ENCODE measurements around the gene LMO1. TPM values are rescaled to one million over a fixed set of nuclear protein-coding genes. Genes with fewer than 3 reads are reported as not detected.

The LMO1 gene
- under 1 TPM in 1 of 2 donors, not detected in 1; 0.18 TPM for total RNA-seq
- long read RNA-seq = 0 reads

DNA sequence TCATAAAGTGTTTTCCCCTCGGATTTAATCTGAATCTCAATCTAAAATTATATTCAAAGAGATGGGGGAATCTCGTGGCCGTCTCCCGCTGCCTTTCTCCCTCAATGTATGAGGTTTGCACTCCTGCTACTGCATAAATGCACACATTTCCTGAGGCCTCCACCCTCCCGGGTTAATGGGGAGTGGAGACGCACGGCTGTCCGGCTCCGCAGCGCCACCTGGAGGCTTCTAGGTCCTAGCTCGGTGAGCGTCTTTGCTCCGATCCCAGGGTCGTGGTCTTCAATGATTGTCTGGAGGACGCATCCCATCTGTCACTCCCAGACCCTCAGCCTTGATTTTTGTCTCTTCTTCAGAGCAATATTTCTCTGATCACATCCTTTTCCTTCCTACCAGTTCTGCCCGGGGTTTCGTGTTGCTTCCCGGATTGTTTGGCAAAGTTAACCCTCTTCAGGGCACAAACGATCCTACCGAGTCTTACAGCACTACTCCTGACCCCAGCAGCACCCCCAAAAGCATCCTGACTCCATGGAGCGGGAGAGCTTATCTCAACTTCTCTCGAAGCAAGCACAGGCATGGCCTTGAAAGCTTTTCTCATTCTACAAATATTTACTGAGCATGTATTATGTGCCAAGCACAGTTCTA is at the start of gene LMO1:
TSS of gene LMO1 (minus strand) at position 110 of the 642 bp plus-strand sequence. CDS start 516 bp downstream, outside the sequence.
- DNase-seq (peak; percentile 88), ATAC-seq (peak; percentile 78 to 82)
- intact Hi-C loops (cut with DNase I) = loop anchor here (2.0 to 5.0 kb wide), 2 partner anchors 37 to 39 kb away; no protein-coding TSS in a partner anchor

DNA sequence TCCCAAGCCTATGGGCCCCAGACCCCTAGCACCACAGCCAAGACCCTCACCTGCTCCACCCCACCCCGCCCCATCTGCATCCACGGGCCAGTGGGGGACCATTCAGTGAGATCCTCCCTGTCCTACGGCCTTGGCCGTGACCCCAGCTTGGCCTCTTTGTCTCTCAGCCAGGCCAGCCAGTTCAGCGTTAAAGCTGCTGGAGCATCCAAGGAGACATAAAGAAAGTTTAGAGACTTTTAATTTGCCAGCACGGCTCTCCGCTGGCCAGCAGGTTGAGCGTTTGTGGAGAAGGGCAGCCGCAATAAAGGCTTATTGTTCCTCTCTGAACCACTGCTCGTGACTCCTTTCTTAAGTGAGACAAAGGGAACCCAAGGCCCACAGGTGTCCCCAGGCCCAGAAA is 49.3 kb upstream of the LMO1 start:
- intact Hi-C loops (cut with DNase I) = loop anchor here in 1 of 2 donors (10.0 kb wide), 1 partner anchor 88 kb away; no protein-coding TSS in a partner anchor

DNA sequence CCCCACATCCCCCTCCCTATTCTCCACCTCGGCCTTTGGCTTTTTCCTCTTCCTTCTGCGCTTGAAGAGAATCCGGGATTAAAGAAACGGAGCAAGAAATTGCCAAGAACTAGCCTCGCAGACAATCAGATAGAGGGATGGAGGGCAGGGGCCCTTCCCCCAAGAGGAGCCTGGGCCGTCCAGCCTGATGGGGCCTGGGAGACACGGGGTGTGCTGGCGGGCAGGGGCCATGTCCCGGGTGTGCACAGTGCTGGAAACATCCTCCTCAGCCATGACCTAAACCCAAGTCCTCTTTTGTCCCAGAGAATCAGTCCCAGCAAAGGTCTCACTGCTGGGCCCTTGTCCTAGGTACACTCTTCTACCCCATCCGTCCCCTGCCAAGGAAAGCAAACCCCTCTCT is 47.7 kb upstream of the LMO1 start:
- DNase-seq (no peak), ATAC-seq (no peak)
- intact Hi-C loops (cut with DNase I) = loop anchor here in 1 of 2 donors (10.0 kb wide), 1 partner anchor 87 kb away; no protein-coding TSS in a partner anchor

More for the DNA sequence above, 49.3 kb upstream of the LMO1 start:
- no peak for DNase-seq
- no peak for ATAC-seq

DNA sequence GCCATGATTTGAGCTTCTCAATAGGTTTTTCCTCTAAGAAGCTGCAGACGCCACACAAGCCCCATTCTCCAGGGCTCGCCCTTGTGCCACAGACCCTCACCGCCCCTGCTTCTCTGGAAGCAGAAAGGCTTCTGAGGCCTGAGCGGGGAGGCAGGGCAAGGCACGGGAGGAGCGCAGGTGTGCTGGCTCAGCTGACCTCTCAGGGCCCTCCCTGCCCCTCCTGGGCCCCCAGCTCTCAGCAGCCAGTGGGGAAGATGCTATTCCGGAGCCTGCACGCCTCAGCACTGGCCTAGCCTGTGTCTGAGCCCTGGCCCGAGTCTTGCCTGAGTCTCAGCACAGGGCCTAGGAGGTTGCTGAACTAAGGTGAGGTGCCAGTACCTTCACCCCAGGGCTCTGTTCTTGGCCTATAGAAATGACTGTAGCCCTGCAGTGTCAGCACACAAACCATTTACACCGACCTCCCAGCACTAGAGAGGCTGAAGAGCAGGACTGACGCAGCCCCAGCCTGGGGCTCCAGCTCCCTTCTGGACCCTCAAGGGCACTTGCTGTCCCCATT is 47.1 kb upstream of the LMO1 start:
- DNase-seq (no peak), ATAC-seq (no peak)
- intact Hi-C loops (cut with DNase I) = loop anchor here in 1 of 2 donors (10.0 kb wide), 1 partner anchor 86 kb away; no protein-coding TSS in a partner anchor

DNA sequence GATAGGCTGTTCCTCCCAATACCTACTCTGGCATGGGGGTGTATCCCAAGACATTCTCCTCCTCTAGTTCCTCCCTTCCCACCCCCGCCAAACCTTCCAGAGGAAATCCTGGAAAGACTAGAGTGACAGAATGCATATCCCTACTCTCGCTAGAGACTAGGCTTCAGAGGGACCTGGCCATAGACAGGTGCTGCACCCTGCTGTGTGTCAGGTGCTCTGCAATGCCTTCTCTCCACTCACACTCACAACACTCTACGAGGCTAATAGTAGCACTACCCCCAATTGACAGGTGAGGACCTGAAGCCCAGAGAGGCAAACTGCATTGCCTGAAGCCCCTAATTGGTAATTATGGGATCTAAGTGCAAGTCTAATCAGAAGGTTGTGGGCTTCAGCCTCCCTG is 46.2 kb upstream of the LMO1 start:
- DNase-seq (no peak), ATAC-seq (no peak)
- intact Hi-C loops (cut with DNase I) = loop anchor here in 1 of 2 donors (10.0 kb wide), 1 partner anchor 85 kb away; no protein-coding TSS in a partner anchor

DNA sequence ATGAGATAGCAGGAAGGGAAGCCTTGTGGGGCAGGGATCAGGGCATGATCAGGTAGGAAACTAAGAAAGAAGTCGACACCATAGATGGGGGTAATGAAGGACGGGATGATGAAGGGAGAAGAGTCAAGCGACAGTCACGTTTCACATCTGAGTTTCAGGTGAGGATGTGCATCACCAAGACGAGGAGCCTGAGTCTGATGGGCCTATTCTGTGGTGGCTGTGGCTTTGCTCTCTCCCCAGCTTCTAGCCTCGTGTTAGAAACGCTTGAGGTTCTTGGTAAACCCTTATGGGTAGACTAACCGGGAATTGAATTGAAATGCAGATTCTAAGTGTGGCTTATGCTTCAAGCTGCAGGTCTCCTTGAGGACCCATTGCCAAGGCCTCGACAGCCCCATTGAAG is 45.6 kb upstream of the LMO1 start:
- intact Hi-C loops (cut with DNase I) = no loop called here

DNA sequence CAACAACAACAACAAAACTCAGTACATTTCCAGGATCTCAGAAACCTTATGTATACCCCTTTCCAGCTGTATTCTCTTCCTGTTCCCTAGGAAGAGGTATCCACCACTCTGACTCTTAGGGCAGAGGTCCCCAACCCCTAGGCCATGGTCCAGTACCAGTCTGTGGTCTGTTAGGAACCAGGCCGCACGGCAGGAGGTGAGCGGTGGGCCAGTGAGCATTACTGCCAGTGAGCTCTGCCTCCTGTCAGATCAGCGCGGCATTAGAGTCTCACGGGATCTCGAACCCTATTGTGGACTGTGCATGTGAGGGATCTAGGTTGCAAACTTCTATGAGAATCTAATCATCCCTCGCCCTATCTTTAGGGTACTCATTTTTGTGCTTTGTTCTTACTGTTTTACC is 43.9 kb upstream of the LMO1 start:
- DNase-seq (no peak), ATAC-seq (no peak)
- intact Hi-C loops (cut with DNase I) = no loop called here

More for the DNA sequence above, 45.6 kb upstream of the LMO1 start:
- DNase-seq (no peak), ATAC-seq (no peak)

DNA sequence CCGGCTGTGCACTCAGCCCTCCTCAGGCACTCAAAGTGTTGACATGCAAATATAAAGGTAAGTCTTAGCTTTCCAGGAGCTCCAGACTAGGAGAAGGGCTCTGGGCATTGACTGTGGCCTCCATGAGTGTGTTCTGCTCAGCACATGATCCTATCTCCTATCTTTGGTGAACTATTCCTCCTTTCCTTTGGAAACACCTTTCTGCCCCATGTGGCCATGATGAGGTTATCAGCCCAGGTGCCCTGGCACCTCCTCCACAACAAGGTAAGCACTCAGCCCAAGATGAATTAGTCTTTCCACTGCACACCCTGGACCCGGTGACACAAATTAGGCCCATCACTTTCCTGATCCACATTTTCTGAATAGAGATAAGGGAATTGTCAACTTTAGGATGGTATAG is 37.9 kb upstream of the LMO1 start:
- intact Hi-C loops (cut with DNase I) = no loop called here
- ATAC-seq = no peak
- no peak for DNase-seq

DNA sequence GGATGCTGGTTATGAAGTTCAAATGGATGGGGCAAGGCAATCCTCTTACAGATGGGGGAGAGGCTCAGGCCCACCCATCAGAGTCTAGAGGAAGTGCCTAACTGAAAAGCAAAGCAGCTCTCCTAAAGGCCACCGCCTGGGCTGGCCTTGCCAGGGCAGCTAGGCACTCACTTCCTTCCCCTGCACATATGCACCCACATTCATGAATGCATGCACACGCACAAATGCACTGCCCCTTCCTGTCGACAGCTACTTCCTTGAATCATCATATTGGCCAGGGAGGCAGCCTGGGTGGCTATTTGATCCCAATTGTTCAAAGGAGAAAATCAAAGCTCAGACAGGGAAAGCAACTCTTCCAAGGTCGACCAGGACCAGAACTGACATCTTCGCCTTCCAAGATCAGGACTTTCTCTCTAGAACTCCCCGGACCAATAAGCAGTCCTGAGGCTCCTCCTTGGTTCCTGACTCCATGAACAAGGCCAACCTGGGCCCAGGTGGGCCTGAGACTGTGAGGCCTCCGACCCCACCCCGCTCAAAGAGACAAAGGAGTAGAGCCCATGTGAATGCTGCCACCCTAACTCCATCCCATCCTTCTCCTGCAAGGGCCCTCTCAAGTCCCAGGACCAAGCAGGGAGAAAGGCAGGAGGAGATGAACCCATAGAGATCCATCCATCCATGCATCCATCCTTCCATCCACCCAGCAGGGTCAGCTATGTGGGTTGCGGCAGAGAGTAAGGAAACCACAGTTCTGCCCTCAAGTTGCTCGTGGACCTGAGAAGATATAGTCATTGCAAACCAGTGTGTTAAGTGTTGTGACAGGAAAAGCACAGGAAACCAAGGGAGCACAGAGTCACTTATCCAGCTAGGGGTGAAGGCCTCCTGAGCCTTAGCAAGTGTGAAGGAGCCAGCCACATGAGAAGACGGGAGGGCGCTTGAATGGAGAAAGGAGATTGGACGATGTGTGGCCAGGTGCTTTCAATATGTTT is 35.4 kb upstream of the LMO1 start:
- no peak for DNase-seq
- ATAC-seq = no peak
- intact Hi-C loops (cut with DNase I) = no loop called here

DNA sequence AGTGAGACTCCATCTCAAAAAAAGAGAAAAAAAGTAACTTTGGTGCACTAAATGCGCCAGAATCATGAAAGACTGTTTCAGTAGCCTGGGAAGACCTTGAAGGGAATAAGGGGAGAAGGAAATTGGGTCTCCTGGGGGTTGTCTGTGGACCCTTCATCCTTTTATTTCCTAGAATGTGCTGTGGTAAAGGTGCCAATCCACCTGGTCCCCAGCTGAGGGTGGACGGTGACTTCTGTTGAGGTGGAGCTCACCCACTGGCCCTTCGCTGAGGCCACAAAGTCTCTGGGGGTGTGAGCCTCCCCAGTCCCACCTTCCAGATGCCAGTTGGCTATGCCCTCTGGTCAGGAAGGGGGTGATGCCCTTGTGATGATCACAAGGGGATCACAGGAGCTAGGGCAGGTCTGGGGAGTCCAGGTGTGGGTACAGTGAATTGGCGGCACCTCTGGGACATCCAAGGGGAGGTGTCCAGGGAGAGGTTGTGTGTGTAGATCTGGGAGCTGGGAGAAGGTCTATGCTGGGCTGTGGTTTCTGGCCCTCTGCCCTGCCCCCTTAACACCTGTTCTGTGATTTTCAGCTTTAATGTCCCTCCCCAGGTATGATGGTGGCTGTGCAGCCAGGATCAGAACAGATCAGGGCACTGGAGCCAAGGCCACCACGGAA is 34.2 kb upstream of the LMO1 start:
- ATAC-seq (no peak), DNase-seq (no peak)
- intact Hi-C loops (cut with DNase I) = no loop called here

DNA sequence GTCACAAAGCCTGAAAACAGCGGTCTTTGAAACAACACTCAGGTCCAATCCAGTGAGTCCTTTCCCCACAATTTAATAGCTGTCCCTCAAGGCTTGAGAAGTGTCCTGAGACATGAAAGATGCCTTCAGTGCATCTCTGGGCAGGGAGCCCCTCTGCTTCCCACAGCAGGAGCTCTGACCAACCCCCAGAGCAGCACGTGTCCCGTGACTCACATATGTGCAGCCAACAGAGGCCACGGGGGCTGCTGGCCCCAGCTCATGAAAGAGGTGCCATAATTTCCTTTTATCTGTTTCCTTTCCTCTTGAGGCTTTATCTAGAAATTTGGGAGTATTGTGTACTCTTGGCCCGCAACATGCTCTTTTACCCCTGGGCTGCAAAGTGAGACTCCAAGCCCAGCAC is 33.2 kb upstream of the LMO1 start:
- DNase-seq (no peak), ATAC-seq (no peak)
- intact Hi-C loops (cut with DNase I) = no loop called here

DNA sequence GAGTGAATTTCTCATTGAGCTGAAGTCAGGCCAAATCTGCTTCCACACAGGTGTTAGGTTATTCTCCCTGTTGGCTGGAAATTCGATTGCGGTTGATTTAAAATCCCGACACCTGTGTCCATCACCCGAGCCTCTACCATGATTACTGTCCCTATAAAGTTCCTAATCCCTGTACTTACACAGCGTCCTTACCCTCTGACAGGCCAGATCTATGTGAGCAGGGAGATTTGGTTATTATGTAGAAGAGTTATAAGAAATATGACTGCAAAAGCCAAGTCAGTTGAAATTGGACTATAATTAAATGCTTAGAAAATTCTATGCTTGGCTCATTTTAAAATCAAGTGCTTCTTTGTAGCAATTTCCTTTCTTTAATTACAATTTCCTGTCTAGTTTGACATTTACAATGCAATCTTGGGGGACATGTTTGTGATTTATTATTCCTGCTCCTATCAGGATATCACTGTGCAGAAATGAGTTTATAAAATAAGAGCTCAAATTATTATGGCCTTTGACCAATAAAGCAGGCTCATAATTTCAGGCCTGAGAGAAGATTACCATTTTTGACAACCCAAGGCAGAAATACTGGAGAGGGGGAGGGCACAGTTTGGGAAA is 32.5 kb upstream of the LMO1 start:
- ATAC-seq (no peak), DNase-seq (no peak)
- intact Hi-C loops (cut with DNase I) = no loop called here

DNA sequence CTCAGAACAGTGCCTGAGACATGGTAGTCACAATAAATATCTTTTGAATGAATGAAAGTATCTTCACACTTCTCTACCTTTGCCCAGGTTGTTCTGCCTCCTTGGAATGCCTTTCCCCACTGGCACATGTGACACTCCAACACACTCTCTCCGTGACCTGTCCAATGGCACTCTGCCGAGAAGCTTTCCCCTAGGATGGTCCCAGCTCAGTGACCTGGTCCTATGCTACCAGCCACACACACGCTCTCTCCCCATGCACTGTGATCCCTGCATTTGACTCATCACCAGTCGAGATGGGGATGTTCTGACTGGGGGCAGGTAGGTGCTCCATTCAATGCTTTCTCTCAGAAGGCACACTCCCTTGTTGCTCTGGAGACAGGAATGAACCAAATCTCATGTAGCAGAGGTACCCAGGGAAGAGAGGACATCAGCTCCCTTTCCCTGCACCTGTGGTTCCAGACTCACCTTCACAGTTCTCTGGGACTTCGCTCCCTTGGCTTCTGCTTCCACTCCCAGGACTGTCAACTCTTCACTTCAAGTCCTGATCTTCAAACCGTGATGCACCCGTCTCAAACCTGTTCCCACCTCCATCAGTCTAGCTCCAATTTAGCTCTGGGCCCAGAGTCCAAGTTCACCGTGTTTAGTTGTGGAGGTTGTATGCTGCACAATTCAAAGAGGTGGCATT is 30.7 kb upstream of the LMO1 start:
- DNase-seq = no peak
- ATAC-seq = no peak
- intact Hi-C loops (cut with DNase I) = no loop called here

DNA sequence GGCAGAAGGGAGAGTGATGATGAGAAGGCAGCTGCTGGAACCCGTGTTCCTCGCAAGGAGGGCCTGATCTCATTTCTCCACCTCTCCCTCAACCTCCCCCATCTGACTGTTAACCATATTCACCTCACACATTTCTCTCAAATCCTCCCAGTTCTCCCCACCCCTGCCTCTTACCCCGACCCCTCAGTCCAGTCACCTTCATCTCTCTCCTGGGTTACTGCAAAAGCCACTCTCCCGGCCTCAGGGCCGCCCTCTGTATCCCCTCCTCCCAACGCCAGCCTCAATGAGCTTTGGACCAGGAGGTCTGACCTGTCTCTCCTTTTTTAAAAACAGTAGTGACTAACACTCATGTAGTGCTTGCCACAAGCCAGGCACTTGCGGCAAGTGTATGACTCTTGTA is 29.5 kb upstream of the LMO1 start:
- DNase-seq = no peak
- intact Hi-C loops (cut with DNase I) = no loop called here
- no peak for ATAC-seq

DNA sequence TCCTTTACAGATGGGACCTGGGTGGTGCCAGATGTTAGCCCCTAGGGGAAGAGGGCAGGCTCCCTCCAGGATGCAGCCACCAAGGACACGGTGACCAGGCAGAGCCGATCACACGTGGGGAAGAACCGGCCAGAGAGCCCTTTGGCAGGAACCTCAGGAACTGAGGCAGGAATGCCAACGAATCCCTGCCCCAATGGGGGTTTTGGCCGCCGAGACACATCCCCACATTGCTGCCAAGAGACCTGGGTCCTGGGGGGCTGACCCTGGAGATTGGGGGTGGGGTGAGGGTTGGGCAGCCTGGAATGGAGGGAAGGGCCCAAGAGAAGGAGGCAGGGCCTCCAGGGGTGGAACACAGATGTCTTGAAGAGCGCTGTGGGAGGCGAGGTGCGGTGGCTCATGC is 28.7 kb upstream of the LMO1 start:
- no peak for DNase-seq
- intact Hi-C loops (cut with DNase I) = no loop called here
- no peak for ATAC-seq

DNA sequence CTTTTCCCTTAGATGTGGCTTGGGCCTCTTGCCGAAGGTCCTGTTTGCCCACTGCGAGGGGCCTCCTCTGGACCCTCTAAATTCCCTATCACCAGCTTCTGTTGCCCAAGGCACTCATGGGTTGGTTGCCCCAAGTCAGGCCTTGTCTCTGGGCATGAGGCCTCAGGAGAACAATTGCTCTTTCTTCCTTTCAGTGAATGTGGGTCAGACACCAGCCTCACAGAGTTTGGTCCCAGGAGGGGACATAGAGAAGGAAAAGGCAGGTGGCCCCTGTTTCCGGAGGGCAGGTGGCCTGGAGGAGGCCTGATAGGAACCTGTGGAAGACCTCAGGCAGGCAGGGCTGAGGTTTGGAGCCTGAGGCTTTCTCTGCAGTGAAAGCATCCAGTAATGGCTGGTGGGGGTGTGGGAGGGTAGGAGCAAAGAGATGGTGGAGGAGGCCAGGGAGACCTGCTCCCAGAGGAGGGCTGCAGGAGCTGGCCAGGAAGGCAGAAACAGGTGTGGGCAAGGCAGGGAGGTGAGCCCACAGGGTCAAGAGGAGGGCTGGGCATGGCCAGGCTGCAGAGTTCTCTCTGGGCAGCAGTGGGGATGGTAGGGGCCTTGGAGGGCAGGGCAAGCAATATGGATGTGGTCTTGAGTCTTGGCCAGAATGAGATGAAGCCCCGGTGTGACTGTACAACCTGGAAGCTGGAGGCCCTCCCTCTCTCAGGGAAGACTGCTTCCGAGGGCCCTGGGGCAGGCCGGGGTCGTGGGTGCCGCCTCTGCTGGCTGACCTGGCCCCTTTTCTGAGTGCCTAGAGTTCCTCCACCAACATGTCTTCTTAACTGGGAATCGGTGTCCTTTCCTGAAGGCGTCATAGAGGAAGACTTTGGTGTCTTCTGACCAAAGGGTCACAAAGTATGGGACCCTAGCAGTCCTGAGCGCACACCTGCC is 28.0 kb upstream of the LMO1 start:
- intact Hi-C loops (cut with DNase I) = no loop called here
- no peak for DNase-seq
- no peak for ATAC-seq

DNA sequence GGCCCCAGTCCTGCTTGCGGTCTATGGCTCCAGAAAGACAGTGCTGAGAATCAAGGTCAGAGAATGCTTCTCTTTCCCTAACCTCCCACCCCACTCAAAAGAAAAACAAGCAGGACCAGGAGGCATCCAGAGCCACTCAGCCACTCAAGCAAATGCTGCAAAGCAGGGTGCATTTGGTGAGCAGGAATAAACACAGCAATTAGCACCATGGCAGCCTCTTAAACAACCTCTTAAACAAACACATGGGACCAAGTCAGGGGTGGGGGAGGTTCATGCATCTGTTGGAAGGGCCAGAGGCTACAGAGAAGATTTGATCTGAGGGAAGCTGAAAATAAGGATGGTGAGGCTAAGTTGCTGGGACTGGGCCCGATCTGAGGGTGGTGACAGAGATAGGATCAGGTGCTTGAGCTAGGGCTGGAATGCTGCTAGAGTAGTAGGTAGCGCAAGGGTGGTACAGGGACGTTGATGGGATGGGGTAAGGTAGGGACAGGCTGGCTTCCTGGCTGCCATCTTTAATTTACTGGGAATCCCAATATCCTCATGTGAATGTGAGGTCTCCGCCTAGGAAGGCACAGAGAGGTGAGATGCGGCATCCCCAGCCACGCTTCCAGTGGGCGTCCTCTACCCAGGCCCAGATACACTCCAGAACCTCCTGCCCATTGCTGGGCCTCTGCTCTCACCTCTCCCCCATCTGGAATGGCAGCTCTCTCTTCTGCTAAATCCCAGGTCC is 26.6 kb upstream of the LMO1 start:
- ATAC-seq (no peak), DNase-seq (no peak)
- intact Hi-C loops (cut with DNase I) = no loop called here
